BJ (cell line): Measurements from ENCODE around the gene OFD1. TPM values are rescaled to one million over a fixed set of nuclear protein-coding genes. Genes with fewer than 3 reads are reported as not detected.

Experiments
- CTCF ChIA-PET: fragments of 350-600 bp; formaldehyde crosslinking; extraction: SDS; loops from one replicate; lab custom pipeline; 2021; ENCODE audit warnings: antibody characterized with exemption, inconsistent platforms; lab: Yijun Ruan, JAX
- POLR2A ChIA-PET: fragments of 300-600 bp; sonication (Branson Sonifier 250); formaldehyde crosslinking; extraction: SDS; loops from one replicate; lab custom pipeline; 2021; ENCODE audit warnings: antibody characterized with exemption; lab: Charles Lee
- DNase-seq: peaks from one replicate; pipeline ENCODE4 v3.0.0-alpha.2; 2011; ENCODE audit warnings: low read depth
- H3K27me3 ChIP-seq: 2 replicates; pipeline ENCODE4 v1.6.0; 2011; ENCODE audit warnings: low read length; ENCODE audit not compliant: control insufficient read depth, insufficient read depth
- H3K36me3 ChIP-seq: 2 replicates; pipeline ENCODE4 v1.5.1; 2011; ENCODE audit warnings: low read length; ENCODE audit not compliant: control insufficient read depth, insufficient read depth
- H3K4me3 ChIP-seq: 2 replicates; pipeline ENCODE4 v1.5.1; 2011; ENCODE audit warnings: low read depth, mild to moderate bottlenecking, control low read depth, low read length
- CTCF ChIP-seq: IDR thresholded peaks from 2 replicates; pipeline ENCODE4 v1.5.1; 2011; ENCODE audit warnings: low read depth, mild to moderate bottlenecking, control low read depth, inconsistent platforms, low read length, moderate library complexity; ENCODE audit not compliant: insufficient read depth
- polyA plus RNA-seq: library from polyadenylated mRNA; depleted of rRNA; stranded (reverse); fragments of >200 nt; gene quantifications from 2 replicates; pipeline ENCODE4 v1.2.3, GENCODE V29; 2011

The OFD1 gene
- polyA plus RNA-seq, 1 experiment = 4.9 TPM

- ChIA-PET POLR2A (no interaction called here), CTCF (interaction anchor here (1.2 to 1.4 kb wide), 2 partner anchors 25 to 56 kb away, joined by 3 read pairs; no protein-coding TSS in a partner anchor)
- H3K36me3 ChIP-seq = peaks cover 2% of the 10 kb centered on the region; the same call in 1 of the 2 replicates
- DNase-seq = no peak
- no peak overlapping the region for H3K4me3 ChIP-seq
- H3K27me3 ChIP-seq = no peaks in the 10 kb centered on the region
- no peak for TF ChIP-seq CTCF
These were observed 41.1 kb upstream of the OFD1 start for GRCh38 chrX:13693341-13693961.

GRCh38 chrX:13694359-13694758 is 40.2 kb upstream of the OFD1 start:
- Histone ChIP-seq H3K27me3 (no peaks in the 10 kb centered on the region), H3K4me3 (no peak overlapping the region), H3K36me3 (peaks cover 2% of the 10 kb centered on the region; the same call in 1 of the 2 replicates)
- TF ChIP-seq CTCF = no peak
- ChIA-PET POLR2A (no interaction called here), CTCF (interaction anchor here (1.1 kb wide), 1 partner anchor 14 kb away, joined by 3 read pairs; no protein-coding TSS in a partner anchor)
- no peak for DNase-seq

- Histone ChIP-seq H3K4me3 (no peak overlapping the region), H3K36me3 (peaks cover 2% of the 10 kb centered on the region; the same call in 1 of the 2 replicates), H3K27me3 (no peaks in the 10 kb centered on the region)
- CTCF ChIA-PET = interaction anchor here (1.1 kb wide), 1 partner anchor 14 kb away, joined by 3 read pairs; no protein-coding TSS in a partner anchor
- POLR2A ChIA-PET = no interaction called here
- TF ChIP-seq CTCF = no peak
- DNase-seq = no peak
These were observed 39.6 kb upstream of the OFD1 start for GRCh38 chrX:13694983-13695382.

GRCh38 chrX:13695601-13696115 is 38.9 kb upstream of the OFD1 start:
- DNase-seq = no peak
- peaks cover 2% of the 10 kb centered on the region; the same call in 1 of the 2 replicates for H3K36me3 ChIP-seq
- H3K27me3 ChIP-seq = no peaks in the 10 kb centered on the region
- no peak for TF ChIP-seq CTCF
- POLR2A ChIA-PET = no interaction called here
- CTCF ChIA-PET = interaction anchor here (1.1 kb wide), 1 partner anchor 15 kb away, joined by 3 read pairs; no protein-coding TSS in a partner anchor
- H3K4me3 ChIP-seq = no peak overlapping the region

GRCh38 chrX:13697455-13697854 is 37.1 kb upstream of the OFD1 start:
- ChIA-PET POLR2A (no interaction called here), CTCF (interaction anchor here (0.6 kb wide), 1 partner anchor 93 kb away, joined by 3 read pairs; no protein-coding TSS in a partner anchor)
- TF ChIP-seq CTCF = no peak
- H3K27me3 ChIP-seq = no peaks in the 10 kb centered on the region
- H3K4me3 ChIP-seq = no peak overlapping the region
- H3K36me3 ChIP-seq = peaks cover 2% of the 10 kb centered on the region; the same call in 1 of the 2 replicates
- DNase-seq = no peak
